Measurements from ENCODE around the gene FAM13B. TPM values are rescaled to one million over a fixed set of nuclear protein-coding genes. Genes with fewer than 3 reads are reported as not detected.
"Not testable (repeated sequence)": the region's sequence is repeated elsewhere in the genome, so short reads cannot be mapped to it uniquely, and the experiment has no call there.

FAM13B gene
- total RNA-seq = 55.7 and 59.7 TPM in 2 replicates

DNA sequence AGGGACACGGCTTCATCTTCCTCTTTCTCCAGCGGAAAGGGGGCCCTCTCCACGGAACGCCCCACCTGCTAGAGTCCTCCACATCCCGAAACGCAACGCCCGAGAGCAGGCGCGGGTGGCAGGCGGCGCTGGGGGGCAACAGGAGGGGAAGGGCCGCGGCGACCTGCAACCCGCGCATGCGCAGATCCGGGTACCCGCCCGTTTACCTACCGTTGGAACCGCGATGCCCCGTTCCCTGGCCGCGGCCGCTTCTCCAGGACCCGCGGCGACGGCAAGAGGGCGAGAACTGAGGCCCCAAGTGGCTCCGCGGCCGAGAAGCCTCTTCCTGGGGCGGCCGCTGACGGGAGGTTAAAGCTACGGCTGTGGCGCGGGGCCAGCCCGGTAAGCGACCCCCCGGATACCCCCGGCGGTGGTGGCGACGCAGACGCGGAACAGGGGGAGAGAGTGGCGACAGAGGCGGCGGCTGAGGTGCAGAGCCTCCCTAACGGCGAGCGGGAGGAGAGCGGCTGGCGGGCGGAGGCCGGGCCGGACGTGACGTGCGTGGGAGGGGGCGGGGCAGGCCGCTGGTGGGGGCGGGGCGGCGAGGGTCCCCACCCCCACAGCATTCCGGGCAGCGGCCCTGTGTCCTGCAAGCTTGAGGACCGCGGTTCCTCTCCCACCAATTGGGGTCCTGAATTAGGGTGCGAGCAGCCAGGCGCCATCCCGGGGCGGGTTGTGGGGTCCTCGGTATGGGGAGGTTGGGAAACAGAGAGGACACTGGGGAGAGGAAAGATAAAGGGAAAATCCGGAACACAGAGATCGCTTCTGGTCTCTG, at the start of gene FAM13B:
FAM13B (minus strand) TSS at position 508 of the 814 bp plus-strand sequence. CDS start 13,968 bp downstream, outside the sequence.
- Histone ChIP-seq H3K9me3 (ENCODE audit: low read depth, low read length) (no peaks in the 10 kb centered on the region), H3K36me3 (ENCODE audit: insufficient read depth, low read length) (no peaks in the 10 kb centered on the region), H3K79me2 (ENCODE audit: insufficient read depth, low read length) (peaks cover 50% of the 10 kb centered on the region), H3K27me3 (ENCODE audit: insufficient read depth, low read length) (no peaks in the 10 kb centered on the region), H3K4me3 (ENCODE audit: insufficient read depth, low read length) (peak within 1 kb of the TSS; percentile 98), H3K27ac (ENCODE audit: low read depth, low read length) (peak within 1 kb of the TSS; percentile 94), H3K4me2 (ENCODE audit: insufficient read depth, low read length) (peak within 1 kb of the TSS; percentile 94), H3K4me1 (ENCODE audit: insufficient read depth, low read length) (peaks cover 24% of the 10 kb centered on the region), H2AFZ (ENCODE audit: low read length) (peak within 1 kb of the TSS; percentile 93), H4K20me1 (ENCODE audit: insufficient read depth, low read length) (peaks cover 36% of the 10 kb centered on the region)
- TF ChIP-seq, protein P1, sequence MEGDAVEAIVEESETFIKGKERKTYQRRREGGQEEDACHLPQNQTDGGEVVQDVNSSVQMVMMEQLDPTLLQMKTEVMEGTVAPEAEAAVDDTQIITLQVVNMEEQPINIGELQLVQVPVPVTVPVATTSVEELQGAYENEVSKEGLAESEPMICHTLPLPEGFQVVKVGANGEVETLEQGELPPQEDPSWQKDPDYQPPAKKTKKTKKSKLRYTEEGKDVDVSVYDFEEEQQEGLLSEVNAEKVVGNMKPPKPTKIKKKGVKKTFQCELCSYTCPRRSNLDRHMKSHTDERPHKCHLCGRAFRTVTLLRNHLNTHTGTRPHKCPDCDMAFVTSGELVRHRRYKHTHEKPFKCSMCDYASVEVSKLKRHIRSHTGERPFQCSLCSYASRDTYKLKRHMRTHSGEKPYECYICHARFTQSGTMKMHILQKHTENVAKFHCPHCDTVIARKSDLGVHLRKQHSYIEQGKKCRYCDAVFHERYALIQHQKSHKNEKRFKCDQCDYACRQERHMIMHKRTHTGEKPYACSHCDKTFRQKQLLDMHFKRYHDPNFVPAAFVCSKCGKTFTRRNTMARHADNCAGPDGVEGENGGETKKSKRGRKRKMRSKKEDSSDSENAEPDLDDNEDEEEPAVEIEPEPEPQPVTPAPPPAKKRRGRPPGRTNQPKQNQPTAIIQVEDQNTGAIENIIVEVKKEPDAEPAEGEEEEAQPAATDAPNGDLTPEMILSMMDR (IDR thresholded peaks at IDR 0.05; ENCODE audit: extremely low read depth, low read depth, low read length) = no peak
- DNase-seq (ENCODE audit: insufficient read length, low spot score, missing footprints) = peak; percentile 93

DNA sequence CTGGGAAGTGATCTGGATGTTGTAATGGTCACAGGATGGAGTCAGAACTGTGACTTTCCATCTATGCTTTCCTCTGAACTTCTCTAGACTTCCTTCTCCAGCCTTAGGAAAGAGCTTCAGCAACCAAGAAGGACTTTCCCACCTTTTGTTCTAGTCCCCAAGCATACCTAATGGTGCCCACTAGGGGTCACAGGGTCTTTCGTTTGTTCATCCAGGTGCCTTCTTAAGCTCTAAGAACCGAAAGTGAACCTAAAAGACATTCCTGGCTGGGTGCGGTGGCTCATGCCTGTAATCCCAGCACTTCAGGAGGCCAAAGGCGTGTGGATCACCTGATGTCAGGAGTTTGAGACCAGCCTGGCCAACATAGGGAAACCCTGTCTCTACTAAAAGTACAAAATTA, 49.2 kb upstream of the FAM13B start:
- no peak for DNase-seq (ENCODE audit: insufficient read length, low spot score, missing footprints)
- no peak overlapping the region for H3K4me3 ChIP-seq (ENCODE audit: insufficient read depth, low read length)
- no peaks in the 10 kb centered on the region for H3K4me1 ChIP-seq (ENCODE audit: insufficient read depth, low read length)
- H3K36me3 ChIP-seq (ENCODE audit: insufficient read depth, low read length) = no peaks in the 10 kb centered on the region
- TF ChIP-seq, protein P1 (IDR thresholded peaks at IDR 0.05; ENCODE audit: extremely low read depth, low read depth, low read length) = no peak
- H3K27me3 ChIP-seq (ENCODE audit: insufficient read depth, low read length) = no peaks in the 10 kb centered on the region
- H3K9me3 ChIP-seq (ENCODE audit: low read depth, low read length) = no peaks in the 10 kb centered on the region
- H3K79me2 ChIP-seq (ENCODE audit: insufficient read depth, low read length) = no peaks in the 10 kb centered on the region
- no peaks in the 10 kb centered on the region for H4K20me1 ChIP-seq (ENCODE audit: insufficient read depth, low read length)
- H3K27ac ChIP-seq (ENCODE audit: low read depth, low read length) = no peak overlapping the region
- no peak overlapping the region for H3K4me2 ChIP-seq (ENCODE audit: insufficient read depth, low read length)
- no peak overlapping the region for H2AFZ ChIP-seq (ENCODE audit: low read length)

DNA sequence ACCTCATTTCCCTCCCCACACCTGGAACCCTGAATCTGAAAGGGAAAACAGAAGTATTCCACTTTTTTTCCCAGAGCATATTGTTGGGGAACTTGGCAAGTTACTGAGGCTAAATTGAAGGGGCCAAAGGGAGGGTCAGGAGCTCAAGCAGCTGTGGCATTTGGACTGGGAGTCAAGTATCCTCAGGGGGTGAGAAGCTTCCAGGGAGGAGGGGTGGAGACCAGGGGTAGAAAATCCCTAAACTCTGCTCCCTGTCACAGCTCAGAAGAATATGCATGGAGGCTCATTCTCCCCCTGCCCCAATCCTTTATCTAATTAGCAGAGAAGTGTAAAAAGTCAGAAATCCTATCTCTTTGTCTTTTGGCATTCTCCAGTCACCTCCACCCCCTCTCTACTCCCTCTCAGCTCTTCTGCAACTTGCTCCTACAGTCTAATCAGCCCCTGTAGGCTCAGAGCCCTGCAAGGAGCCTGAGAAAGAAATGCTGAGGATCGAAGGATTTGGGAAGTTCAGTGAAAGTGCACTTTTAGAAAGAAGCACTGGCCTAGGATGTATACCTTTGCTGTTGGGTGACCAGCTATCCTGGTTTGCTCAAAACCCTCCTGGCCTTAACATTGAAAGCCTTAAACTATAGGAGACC, 45.2 kb upstream of the FAM13B start:
- Histone ChIP-seq H3K4me3 (ENCODE audit: insufficient read depth, low read length) (no peak overlapping the region), H3K9me3 (ENCODE audit: low read depth, low read length) (no peaks in the 10 kb centered on the region), H3K27ac (ENCODE audit: low read depth, low read length) (no peak overlapping the region), H3K79me2 (ENCODE audit: insufficient read depth, low read length) (no peaks in the 10 kb centered on the region), H4K20me1 (ENCODE audit: insufficient read depth, low read length) (no peaks in the 10 kb centered on the region), H3K4me1 (ENCODE audit: insufficient read depth, low read length) (no peaks in the 10 kb centered on the region), H3K4me2 (ENCODE audit: insufficient read depth, low read length) (no peak overlapping the region), H3K27me3 (ENCODE audit: insufficient read depth, low read length) (no peaks in the 10 kb centered on the region), H2AFZ (ENCODE audit: low read length) (no peak overlapping the region), H3K36me3 (ENCODE audit: insufficient read depth, low read length) (no peaks in the 10 kb centered on the region)
- no peak for DNase-seq (ENCODE audit: insufficient read length, low spot score, missing footprints)
- TF ChIP-seq, protein P1 (IDR thresholded peaks at IDR 0.05; ENCODE audit: extremely low read depth, low read depth, low read length) = no peak

DNA sequence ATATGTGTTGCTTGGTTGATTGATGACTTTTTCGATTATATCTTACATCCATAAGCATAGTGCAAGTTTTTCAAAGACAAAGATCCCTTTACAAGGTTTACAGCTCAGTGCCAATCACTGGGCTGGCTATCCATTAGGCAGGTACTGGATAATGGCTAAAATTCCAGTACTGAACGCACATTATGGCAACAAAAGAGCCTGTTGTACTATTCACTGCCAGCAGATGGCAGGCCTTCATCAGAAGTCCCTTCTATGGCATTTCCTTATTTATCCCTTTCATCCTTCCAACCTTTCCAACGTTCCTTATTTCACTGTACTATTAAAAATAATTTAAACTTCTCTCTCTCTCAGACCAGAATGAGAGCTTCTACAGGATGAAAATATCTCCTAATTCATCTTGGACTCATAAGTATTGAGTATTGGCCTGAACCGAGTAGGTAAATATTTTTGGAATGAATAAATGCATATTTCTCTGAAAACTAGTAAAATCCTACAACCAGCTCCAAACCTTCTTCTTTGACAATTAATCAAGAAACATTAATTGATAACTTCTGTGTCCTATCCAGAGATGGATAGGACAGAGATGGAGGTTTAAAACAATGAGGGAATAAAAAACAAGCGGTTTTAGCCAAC, 44.3 kb upstream of the FAM13B start:
- Histone ChIP-seq H3K4me3 (ENCODE audit: insufficient read depth, low read length) (no peak overlapping the region), H3K36me3 (ENCODE audit: insufficient read depth, low read length) (no peaks in the 10 kb centered on the region), H3K79me2 (ENCODE audit: insufficient read depth, low read length) (no peaks in the 10 kb centered on the region), H4K20me1 (ENCODE audit: insufficient read depth, low read length) (no peaks in the 10 kb centered on the region), H3K9me3 (ENCODE audit: low read depth, low read length) (no peaks in the 10 kb centered on the region), H2AFZ (ENCODE audit: low read length) (no peak overlapping the region), H3K4me2 (ENCODE audit: insufficient read depth, low read length) (no peak overlapping the region), H3K27me3 (ENCODE audit: insufficient read depth, low read length) (no peaks in the 10 kb centered on the region), H3K27ac (ENCODE audit: low read depth, low read length) (no peak overlapping the region), H3K4me1 (ENCODE audit: insufficient read depth, low read length) (no peaks in the 10 kb centered on the region)
- DNase-seq (ENCODE audit: insufficient read length, low spot score, missing footprints) = peak; percentile 95
- TF ChIP-seq, protein P1 (IDR thresholded peaks at IDR 0.05; ENCODE audit: extremely low read depth, low read depth, low read length) = peak; percentile 86

DNA sequence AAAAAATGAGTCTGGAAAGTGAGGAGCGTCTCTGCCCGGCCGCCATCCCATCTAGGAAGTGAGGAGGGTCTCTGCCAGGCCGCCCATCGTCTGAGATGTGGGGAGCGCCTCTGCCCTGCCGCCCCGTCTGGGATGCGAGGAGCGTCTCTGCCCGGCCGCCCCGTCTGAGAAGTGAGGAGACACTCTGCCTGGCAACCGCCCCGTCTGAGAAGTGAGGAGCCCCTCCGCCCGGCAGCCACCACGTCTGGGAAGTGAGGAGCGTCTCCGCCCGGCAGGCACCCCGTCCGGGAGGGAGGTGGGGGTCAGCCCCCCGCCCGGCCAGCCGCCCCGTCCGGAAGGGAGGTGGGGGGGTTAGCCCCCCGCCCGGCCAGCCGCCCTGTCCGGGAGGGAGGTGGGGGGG, 37.1 kb upstream of the FAM13B start:
- H3K27ac ChIP-seq (ENCODE audit: low read depth, low read length); H4K20me1 ChIP-seq (ENCODE audit: insufficient read depth, low read length); H3K79me2 ChIP-seq (ENCODE audit: insufficient read depth, low read length); H3K4me3 ChIP-seq (ENCODE audit: insufficient read depth, low read length); DNase-seq (ENCODE audit: insufficient read length, low spot score, missing footprints); H3K4me2 ChIP-seq (ENCODE audit: insufficient read depth, low read length); H3K4me1 ChIP-seq (ENCODE audit: insufficient read depth, low read length); H2AFZ ChIP-seq (ENCODE audit: low read length); H3K27me3 ChIP-seq (ENCODE audit: insufficient read depth, low read length); H3K36me3 ChIP-seq (ENCODE audit: insufficient read depth, low read length); H3K9me3 ChIP-seq (ENCODE audit: low read depth, low read length): not testable (repeated sequence)

Measured in osteoblast (primary cell).